ENCODE results near the gene FCHSD2.

The FCHSD2 gene

DNA sequence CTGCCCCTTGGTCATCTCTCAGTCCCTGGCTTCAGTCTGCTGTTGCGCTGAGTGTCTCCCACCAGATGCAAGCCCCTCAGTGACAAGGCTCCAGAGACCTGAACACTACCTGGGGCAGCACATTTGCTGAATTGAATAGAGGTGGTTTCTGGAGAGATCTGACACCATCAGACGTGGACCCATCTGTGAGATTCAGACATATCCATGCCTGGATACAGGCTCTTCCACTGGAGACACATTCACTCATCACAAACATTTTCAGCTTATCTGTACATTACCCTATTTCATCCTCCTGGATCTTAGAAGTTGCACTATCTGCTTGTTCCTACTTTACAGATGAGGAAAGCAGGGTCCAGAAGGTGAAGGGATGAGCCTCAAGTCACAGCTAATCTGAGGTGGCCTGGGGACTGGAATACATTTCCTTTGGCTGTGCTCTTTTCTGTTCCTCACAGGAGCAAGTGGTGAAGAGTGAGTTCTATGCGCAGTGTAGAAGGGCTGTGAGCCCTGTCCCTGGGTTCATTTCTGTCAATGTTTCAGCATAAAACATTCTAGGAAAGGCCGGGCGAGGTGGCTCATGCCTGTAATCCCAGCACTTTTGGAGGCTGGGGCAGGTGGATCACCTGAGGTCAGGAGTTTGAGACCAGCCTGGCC, 308.9 kb downstream of the FCHSD2 start:
- no peak overlapping the region for H3K27ac ChIP-seq (ENCODE audit: low read depth, low read length, poor library complexity, severe bottlenecking)
- no peak overlapping the region for H3K9ac ChIP-seq (ENCODE audit: low read length)
- H3K4me2 ChIP-seq (ENCODE audit: low read length) = no peak overlapping the region
- no peaks in the 10 kb centered on the region for H3K27me3 ChIP-seq (ENCODE audit: insufficient read depth, low read length)
- no peaks in the 10 kb centered on the region for H3K9me3 ChIP-seq (ENCODE audit: low read length)
- no peak overlapping the region for H2AFZ ChIP-seq (ENCODE audit: low read length)
- H3F3A ChIP-seq (ENCODE audit: insufficient read depth, low read length) = no peaks in the 10 kb centered on the region
- no peaks in the 10 kb centered on the region for H4K20me1 ChIP-seq (ENCODE audit: insufficient read depth, low read length)
- H3K9me2 ChIP-seq (ENCODE audit: low read depth, low read length) = no peaks in the 10 kb centered on the region
- no peaks in the 10 kb centered on the region for H3K79me2 ChIP-seq (ENCODE audit: insufficient read depth, low read length)
- TF ChIP-seq, protein P1, sequence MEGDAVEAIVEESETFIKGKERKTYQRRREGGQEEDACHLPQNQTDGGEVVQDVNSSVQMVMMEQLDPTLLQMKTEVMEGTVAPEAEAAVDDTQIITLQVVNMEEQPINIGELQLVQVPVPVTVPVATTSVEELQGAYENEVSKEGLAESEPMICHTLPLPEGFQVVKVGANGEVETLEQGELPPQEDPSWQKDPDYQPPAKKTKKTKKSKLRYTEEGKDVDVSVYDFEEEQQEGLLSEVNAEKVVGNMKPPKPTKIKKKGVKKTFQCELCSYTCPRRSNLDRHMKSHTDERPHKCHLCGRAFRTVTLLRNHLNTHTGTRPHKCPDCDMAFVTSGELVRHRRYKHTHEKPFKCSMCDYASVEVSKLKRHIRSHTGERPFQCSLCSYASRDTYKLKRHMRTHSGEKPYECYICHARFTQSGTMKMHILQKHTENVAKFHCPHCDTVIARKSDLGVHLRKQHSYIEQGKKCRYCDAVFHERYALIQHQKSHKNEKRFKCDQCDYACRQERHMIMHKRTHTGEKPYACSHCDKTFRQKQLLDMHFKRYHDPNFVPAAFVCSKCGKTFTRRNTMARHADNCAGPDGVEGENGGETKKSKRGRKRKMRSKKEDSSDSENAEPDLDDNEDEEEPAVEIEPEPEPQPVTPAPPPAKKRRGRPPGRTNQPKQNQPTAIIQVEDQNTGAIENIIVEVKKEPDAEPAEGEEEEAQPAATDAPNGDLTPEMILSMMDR (IDR thresholded peaks at IDR 0.05; ENCODE audit: low read length) = no peak
- TF ChIP-seq EZH2 (IDR thresholded peaks at IDR 0.05; ENCODE audit: borderline replicate concordance, low read length) = no peak
- H3K4me1 ChIP-seq (ENCODE audit: insufficient read depth, low read length, severe bottlenecking) = no peaks in the 10 kb centered on the region
- peaks cover 42% of the 10 kb centered on the region for H3K36me3 ChIP-seq (ENCODE audit: insufficient read depth, low read length)
- H3K4me3 ChIP-seq (ENCODE audit: low read depth, low read length, poor library complexity, severe bottlenecking) = no peak overlapping the region

DNA sequence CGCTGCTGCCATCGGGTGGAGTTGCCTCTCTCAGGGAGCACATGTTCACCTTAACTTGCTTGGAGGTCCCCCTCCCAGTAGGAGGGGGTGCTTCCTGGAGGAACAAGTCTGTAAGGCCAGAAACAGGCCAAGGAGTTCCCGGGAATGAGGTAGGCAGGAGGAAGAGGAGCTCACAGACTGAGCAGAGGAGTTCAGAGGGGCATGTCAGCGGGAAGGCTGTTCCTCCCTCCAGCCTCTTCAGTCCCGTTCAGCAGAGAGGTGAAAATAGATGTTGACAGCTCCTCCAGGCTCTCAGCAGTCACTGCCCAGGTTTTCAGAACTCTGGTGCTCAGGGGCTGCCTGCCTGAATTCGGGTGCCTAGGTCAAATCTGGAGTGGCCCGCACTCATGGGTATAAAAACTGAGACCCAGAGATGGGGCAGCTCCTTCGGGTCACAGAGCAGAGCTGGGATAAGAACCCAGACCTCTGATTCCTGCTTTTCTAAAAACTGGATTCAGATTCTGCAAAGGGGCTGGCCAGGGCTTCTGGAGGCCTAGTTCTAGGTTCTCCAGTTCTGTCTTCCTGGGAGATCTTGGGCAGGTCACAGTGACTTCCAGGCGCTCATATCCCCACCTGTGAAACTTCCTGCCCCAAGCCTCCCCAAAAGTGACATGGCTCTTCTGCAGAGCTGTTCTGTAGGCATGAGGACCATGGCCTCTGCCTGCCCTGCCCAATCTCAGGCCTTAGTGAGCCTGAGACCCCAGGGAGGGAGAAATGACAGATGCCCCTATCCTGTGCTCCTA, 309.6 kb downstream of the FCHSD2 start:
- Histone ChIP-seq H3K4me1 (ENCODE audit: insufficient read depth, low read length, severe bottlenecking) (no peaks in the 10 kb centered on the region), H2AFZ (ENCODE audit: low read length) (no peak overlapping the region), H3K27me3 (ENCODE audit: insufficient read depth, low read length) (no peaks in the 10 kb centered on the region), H3K4me3 (ENCODE audit: low read depth, low read length, poor library complexity, severe bottlenecking) (no peak overlapping the region), H3K9me3 (ENCODE audit: low read length) (no peaks in the 10 kb centered on the region), H3K4me2 (ENCODE audit: low read length) (no peak overlapping the region), H3K9me2 (ENCODE audit: low read depth, low read length) (no peaks in the 10 kb centered on the region), H3K36me3 (ENCODE audit: insufficient read depth, low read length) (peaks cover 34% of the 10 kb centered on the region), H3K9ac (ENCODE audit: low read length) (no peak overlapping the region), H4K20me1 (ENCODE audit: insufficient read depth, low read length) (no peaks in the 10 kb centered on the region), H3F3A (ENCODE audit: insufficient read depth, low read length) (no peaks in the 10 kb centered on the region), H3K27ac (ENCODE audit: low read depth, low read length, poor library complexity, severe bottlenecking) (peak overlapping the region; percentile 38), H3K79me2 (ENCODE audit: insufficient read depth, low read length) (no peaks in the 10 kb centered on the region)
- no peak for TF ChIP-seq EZH2 (IDR thresholded peaks at IDR 0.05; ENCODE audit: borderline replicate concordance, low read length)
- TF ChIP-seq, protein P1 (IDR thresholded peaks at IDR 0.05; ENCODE audit: low read length) = no peak

DNA sequence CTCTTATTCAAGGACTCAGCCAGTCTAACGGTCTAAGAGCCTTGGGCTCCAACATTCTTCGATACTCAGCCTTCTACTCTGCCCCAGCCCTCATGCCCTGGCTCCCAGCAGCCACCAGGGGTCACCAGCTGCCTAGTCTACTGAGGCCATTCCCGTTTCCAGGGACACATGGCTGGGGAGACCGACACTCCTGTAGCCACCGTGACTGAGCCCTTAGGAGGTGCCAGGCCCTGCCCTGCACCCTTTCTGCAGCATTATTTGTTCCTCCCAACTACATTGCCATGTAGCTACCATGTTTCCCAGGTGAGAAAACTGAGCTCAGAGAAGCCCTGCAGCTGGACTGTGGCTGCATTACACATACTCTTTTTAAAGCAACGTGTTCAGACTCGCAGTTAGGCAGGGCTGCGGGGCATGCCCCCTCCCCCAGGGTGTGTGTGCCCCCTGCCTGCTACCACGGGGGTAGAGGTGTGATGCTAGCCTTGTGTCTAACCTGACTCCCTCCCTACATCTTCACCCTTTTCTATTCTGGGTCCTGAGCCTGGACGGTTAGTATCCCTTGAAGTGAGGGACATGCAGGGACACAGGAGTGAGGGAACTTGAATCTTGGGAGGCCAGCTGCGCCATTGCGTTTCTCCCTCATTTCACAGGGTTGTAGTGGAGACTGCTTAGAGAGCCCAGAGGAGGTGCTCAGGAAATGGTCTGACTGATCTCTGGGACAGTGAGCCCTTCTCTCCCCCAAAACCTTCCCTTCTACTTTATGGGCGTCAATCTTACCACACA, 310.4 kb downstream of the FCHSD2 start:
- H3K36me3 ChIP-seq (ENCODE audit: insufficient read depth, low read length) = peaks cover 27% of the 10 kb centered on the region
- no peak overlapping the region for H3K4me3 ChIP-seq (ENCODE audit: low read depth, low read length, poor library complexity, severe bottlenecking)
- H3K9ac ChIP-seq (ENCODE audit: low read length) = no peak overlapping the region
- TF ChIP-seq, protein P1 (IDR thresholded peaks at IDR 0.05; ENCODE audit: low read length) = peak; percentile 95
- TF ChIP-seq EZH2 (IDR thresholded peaks at IDR 0.05; ENCODE audit: borderline replicate concordance, low read length) = no peak
- H3K79me2 ChIP-seq (ENCODE audit: insufficient read depth, low read length) = no peaks in the 10 kb centered on the region
- H3K4me1 ChIP-seq (ENCODE audit: insufficient read depth, low read length, severe bottlenecking) = no peaks in the 10 kb centered on the region
- H3K27ac ChIP-seq (ENCODE audit: low read depth, low read length, poor library complexity, severe bottlenecking) = peak overlapping the region; percentile 38
- no peaks in the 10 kb centered on the region for H3F3A ChIP-seq (ENCODE audit: insufficient read depth, low read length)
- no peaks in the 10 kb centered on the region for H3K9me3 ChIP-seq (ENCODE audit: low read length)
- H2AFZ ChIP-seq (ENCODE audit: low read length) = no peak overlapping the region
- no peaks in the 10 kb centered on the region for H3K9me2 ChIP-seq (ENCODE audit: low read depth, low read length)
- no peaks in the 10 kb centered on the region for H3K27me3 ChIP-seq (ENCODE audit: insufficient read depth, low read length)
- H4K20me1 ChIP-seq (ENCODE audit: insufficient read depth, low read length) = no peaks in the 10 kb centered on the region
- no peak overlapping the region for H3K4me2 ChIP-seq (ENCODE audit: low read length)

Data from OCI-LY1 (cell line).